GM12801 (cell line): ENCODE measurements around the gene COG1.

ENCODE experiments used
- CTCF ChIP-seq: IDR thresholded peaks from one replicate; pipeline ENCODE4 v1.5.1; 2011; ENCODE audit warnings: control low read depth; ENCODE audit not compliant: insufficient read length; ENCODE audit errors: extremely low read depth

The COG1 gene

GRCh38 chr17:73231841-73232586, 39.2 kb downstream of the COG1 start:
- TF ChIP-seq CTCF = no peak

GRCh38 chr17:73232587-73233373, 39.9 kb downstream of the COG1 start:
- no peak for TF ChIP-seq CTCF

- TF ChIP-seq CTCF = no peak
Observed at GRCh38 chr17:73234736-73235135, 41.9 kb downstream of the COG1 start.

- no peak for TF ChIP-seq CTCF
Observed at GRCh38 chr17:73237714-73238113, 44.9 kb downstream of the COG1 start.

- no peak for TF ChIP-seq CTCF
Observed at GRCh38 chr17:73240561-73240960, 47.7 kb downstream of the COG1 start.

GRCh38 chr17:73247726-73248125, 54.9 kb downstream of the COG1 start:
- TF ChIP-seq CTCF = no peak

- TF ChIP-seq CTCF = no peak
Observed at GRCh38 chr17:73248532-73248931, 55.7 kb downstream of the COG1 start.
